IMR-90 (cell line): ENCODE measurements around the gene NHLH2.

Source experiments
- BHLHE40 ChIP-seq: fragments of 150-350 bp; IDR thresholded peaks from 2 replicates; pipeline ENCODE4 v1.6.1; 2016; ENCODE audit warnings: mild to moderate bottlenecking, low read depth, low read length
- CTCF ChIP-seq: conservative IDR thresholded peaks from 2 replicates; pipeline ENCODE4 v1.5.1; 2012; ENCODE audit warnings: mild to moderate bottlenecking, low read depth, low read length, improper control_type of control experiment
- RAD21 ChIP-seq: IDR thresholded peaks from 2 replicates; pipeline ENCODE4 v1.6.1; 2012; ENCODE audit warnings: low read length, improper control_type of control experiment

GRCh38 chr1:115794976-115795639 lies 45.8 kb downstream of the NHLH2 start:
- no peak for TF ChIP-seq CTCF
- no peak for TF ChIP-seq RAD21
- TF ChIP-seq BHLHE40 = no peak
